ENCODE measurements around the gene STIM2. TPM values are rescaled to one million over a fixed set of nuclear protein-coding genes. Genes with fewer than 3 reads are reported as not detected.

STIM2 gene
- total RNA-seq, 2 donors from 2014 or later, result 34.4 to 44.2 TPM

DNA sequence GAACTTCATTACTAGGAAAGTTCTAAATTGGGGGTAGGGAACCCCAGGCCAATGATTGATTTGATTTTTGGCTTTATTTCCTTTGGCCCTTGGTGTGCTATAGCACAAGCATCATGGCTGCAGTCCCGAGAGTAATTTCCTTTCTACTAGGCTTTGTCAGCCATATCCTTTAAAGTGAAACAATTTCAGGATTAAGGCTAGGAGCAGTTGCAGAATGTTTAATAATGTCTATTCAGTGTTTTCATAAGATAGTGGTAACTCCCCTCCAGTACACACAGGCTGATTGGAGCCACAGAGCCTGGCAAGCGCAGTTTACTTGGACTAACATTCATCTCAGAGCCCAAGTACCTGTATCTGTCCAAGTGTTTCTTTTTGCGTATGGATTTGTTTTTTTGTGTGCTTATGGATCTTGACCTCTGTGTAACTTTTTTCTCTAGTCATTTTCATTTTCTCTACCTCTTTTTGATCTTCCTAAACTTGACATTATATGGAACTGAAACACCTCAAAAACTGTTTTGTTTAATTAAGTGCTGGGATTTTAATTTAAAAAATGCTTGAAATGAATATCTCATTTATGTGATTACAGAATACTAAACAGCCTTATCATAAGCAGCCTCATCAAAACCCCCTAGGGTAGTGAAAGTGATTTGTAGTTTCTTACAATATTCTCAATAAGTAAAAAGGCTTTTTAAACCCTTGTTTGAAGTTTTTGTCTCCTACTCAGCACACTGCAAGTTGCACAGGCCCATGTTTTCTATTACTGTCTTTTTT is 7.5 kb downstream of the STIM2 start:
- intact Hi-C loops (cut with DNase I), result no loop called here

GRCh38 chr4:26870576-26871262 is 10.1 kb downstream of the STIM2 start:
- 97% methylated on average over 2 of the region's 2 CpGs for WGBS
- no peaks in the 10 kb centered on the region for H3K9me3 ChIP-seq
- TF ChIP-seq CTCF (IDR thresholded peaks at IDR 0.05) (no peak), POLR2AphosphoS5 (IDR thresholded peaks at IDR 0.05) (no peak), POLR2A (IDR thresholded peaks at IDR 0.05) (no peak)
- H3K27ac ChIP-seq, result no peak overlapping the region
- no peaks in the 10 kb centered on the region for H3K27me3 ChIP-seq (replicated peaks; ENCODE audit: insufficient read depth)
- no peak for DNase-seq (ENCODE audit: low spot score)
- intact Hi-C loops (cut with DNase I), result no loop called here
- no peaks in the 10 kb centered on the region for H3K4me1 ChIP-seq (replicated peaks)
- no peak overlapping the region for H3K4me3 ChIP-seq
- H3K36me3 ChIP-seq, result no peaks in the 10 kb centered on the region

More for the DNA sequence above, 7.5 kb downstream of the STIM2 start:
- H3K27me3 ChIP-seq (replicated peaks; ENCODE audit: insufficient read depth), result no peaks in the 10 kb centered on the region
- no peak for DNase-seq (ENCODE audit: low spot score)
- no peaks in the 10 kb centered on the region for H3K4me1 ChIP-seq (replicated peaks)
- no peaks in the 10 kb centered on the region for H3K36me3 ChIP-seq
- WGBS, result 77% methylated on average over 3 of the region's 3 CpGs
- peak overlapping the region; percentile 8 to 27 for H3K27ac ChIP-seq
- no peaks in the 10 kb centered on the region for H3K9me3 ChIP-seq
- TF ChIP-seq POLR2A (IDR thresholded peaks at IDR 0.05) (no peak), CTCF (IDR thresholded peaks at IDR 0.05) (no peak), POLR2AphosphoS5 (IDR thresholded peaks at IDR 0.05) (peak; percentile 9)
- no peak overlapping the region for H3K4me3 ChIP-seq

GRCh38 chr4:26871611-26872010 is 11.0 kb downstream of the STIM2 start:
- DNase-seq (ENCODE audit: low spot score), result no peak
- 45% methylated on average over 3 of the region's 3 CpGs for WGBS
- H3K36me3 ChIP-seq, result no peaks in the 10 kb centered on the region
- no peak overlapping the region for H3K27ac ChIP-seq
- TF ChIP-seq POLR2AphosphoS5 (IDR thresholded peaks at IDR 0.05) (no peak), POLR2A (IDR thresholded peaks at IDR 0.05) (no peak), CTCF (IDR thresholded peaks at IDR 0.05) (no peak)
- no peak overlapping the region for H3K4me3 ChIP-seq
- no peaks in the 10 kb centered on the region for H3K9me3 ChIP-seq
- H3K27me3 ChIP-seq (replicated peaks; ENCODE audit: insufficient read depth), result no peaks in the 10 kb centered on the region
- H3K4me1 ChIP-seq (replicated peaks), result no peaks in the 10 kb centered on the region
- intact Hi-C loops (cut with DNase I), result no loop called here

GRCh38 chr4:26873391-26874026 is 12.9 kb downstream of the STIM2 start:
- H3K4me3 ChIP-seq, result no peak overlapping the region
- no peaks in the 10 kb centered on the region for H3K9me3 ChIP-seq
- WGBS, result 90% methylated on average over 10 of the region's 10 CpGs
- TF ChIP-seq POLR2AphosphoS5 (IDR thresholded peaks at IDR 0.05) (no peak), CTCF (IDR thresholded peaks at IDR 0.05) (no peak), POLR2A (IDR thresholded peaks at IDR 0.05) (no peak)
- no peak for DNase-seq (ENCODE audit: low spot score)
- no peaks in the 10 kb centered on the region for H3K36me3 ChIP-seq
- no peaks in the 10 kb centered on the region for H3K27me3 ChIP-seq (replicated peaks; ENCODE audit: insufficient read depth)
- H3K27ac ChIP-seq, result no peak overlapping the region
- intact Hi-C loops (cut with DNase I), result no loop called here
- no peaks in the 10 kb centered on the region for H3K4me1 ChIP-seq (replicated peaks)

Measured in prostate gland (tissue), 2 donors.